Ovary (tissue), 9 donors: Measurements from ENCODE around the gene IGFBP1. TPM values are rescaled to one million over a fixed set of nuclear protein-coding genes. Genes with fewer than 3 reads are reported as not detected.

ENCODE experiments used
- DNase-seq, 5 donors: peaks; one replicate each; pipeline ENCODE4 v3.0.0-alpha.2; 2019 to 2020
- H3K27ac ChIP-seq, 2 donors: fragments of 200-600 bp; one replicate each; pipeline versions ENCODE4 v1.5.1 to v1.8.0; 2019 to 2022
- H3K27me3 ChIP-seq: fragments of 200-600 bp; one replicate; pipeline ENCODE4 v1.8.0; 2022
- H3K36me3 ChIP-seq: fragments of 200-600 bp; sonication (generic); one replicate; pipeline ENCODE4 v1.5.1; 2019
- H3K4me1 ChIP-seq: one replicate; pipeline ENCODE4 v1.8.1; 2013; ENCODE audit warnings: mild to moderate bottlenecking, moderate library complexity; ENCODE audit not compliant: insufficient read depth
- H3K4me3 ChIP-seq: fragments of 200-600 bp; sonication (generic); one replicate; pipeline ENCODE4 v1.5.1; 2017
- H3K9me3 ChIP-seq, 2 donors: fragments of 200-600 bp in 1 of 2; sonication (generic) in 1 of 2; one replicate each; pipeline versions ENCODE4 v1.5.1 to v1.8.1; 2013 to 2019; ENCODE audit warnings: mild to moderate bottlenecking in 1 of 2, moderate library complexity in 1 of 2
- EP300 ChIP-seq: sonication (generic); formaldehyde crosslinking; IDR thresholded peaks from one replicate; pipeline ENCODE4 v1.6.1; 2017; ENCODE audit warnings: antibody characterized with exemption
- POLR2A ChIP-seq: fragments of 450-650 bp; IDR thresholded peaks from one replicate; pipeline ENCODE4 v1.6.1; 2017; ENCODE audit warnings: antibody characterized with exemption, mild to moderate bottlenecking, moderate library complexity
- WGBS, 3 donors: extraction: QIAGEN DNeasy Blood & Tissue Kit in 1 of 3; methylation state at CpG; one replicate each; pipeline versions ENCODE4 v1.1.5 to v1.1.7; 2013 to 2017; 5-methylcytosine and 5-hydroxymethylcytosine counted together
- intact Hi-C, 4 donors: fragments of 100-400 bp; cut with DNase I; formaldehyde crosslinking; loops; one replicate each; pipeline versions ENCODE4 v1.11.0 to v1.15.1; 2022 to 2023
- polyA plus RNA-seq, 2 donors: library from polyadenylated mRNA; stranded (reverse); fragments of 200-250 nt in 1 of 2; fragments of 350-450 nt in 1 of 2; fragmentation: Illumina TruSeq in 1 of 2; extraction: RNeasy Lipid Tissue Mini Kit (QIAGEN cat#74804) in 1 of 2; gene quantifications; one replicate each; pipeline ENCODE4 v1.2.3, GENCODE V29; 2013 to 2014
- total RNA-seq, 7 donors: library from RNA; depleted of rRNA in 2 of 7; stranded (reverse); fragments of >200 nt in 2 of 7; fragmentation: NEBNext Ultra II Directional in 3 of 7; extraction: Animal tissue kit (Norgen Biotek cat#: 25700) in 3 of 7; gene quantifications; one replicate each; pipeline versions ENCODE4 v1.1.0 to v1.2.4, GENCODE V29; 2016 to 2023
- TF ChIP-seq, protein P1 (sequence below), 3 donors: fragments of 450-650 bp in 2 of 3; fragments of 200-600 bp in 1 of 3; IDR thresholded peaks; one replicate each; pipeline versions ENCODE4 v1.5.1 to v1.8.0; 2016 to 2022; ENCODE audit warnings: antibody characterized with exemption in 3 of 3, mild to moderate bottlenecking in 1 of 3
- donor health status: DM: no; HTN: no; CAD: no; lungs with moderate emphysema.
- donor health status: DM: no; HTN: no; CAD: no.
- donor health status: Bipolar disorder and iron deficiency.
- donor health status: DM: yes; HTN: yes; CAD: no.
- donor health status: DM: no; HTN: no; CAD: no.
- donor health status: DM: yes; HTN: yes; CAD: no.

The IGFBP1 gene
- total and polyA plus RNA-seq, 9 donors, result 1.1 to 197 (median 3.7) TPM; not detected in 1

GRCh38 chr7:45863715-45864114, 24.6 kb upstream of the IGFBP1 start:
- 60 to 68% (median 67%) methylated on average over 8 to 9 of the region's 9 CpGs for WGBS, 3 donors
- TF ChIP-seq EP300 (no peak), POLR2A (no peak)
- TF ChIP-seq, protein P1, sequence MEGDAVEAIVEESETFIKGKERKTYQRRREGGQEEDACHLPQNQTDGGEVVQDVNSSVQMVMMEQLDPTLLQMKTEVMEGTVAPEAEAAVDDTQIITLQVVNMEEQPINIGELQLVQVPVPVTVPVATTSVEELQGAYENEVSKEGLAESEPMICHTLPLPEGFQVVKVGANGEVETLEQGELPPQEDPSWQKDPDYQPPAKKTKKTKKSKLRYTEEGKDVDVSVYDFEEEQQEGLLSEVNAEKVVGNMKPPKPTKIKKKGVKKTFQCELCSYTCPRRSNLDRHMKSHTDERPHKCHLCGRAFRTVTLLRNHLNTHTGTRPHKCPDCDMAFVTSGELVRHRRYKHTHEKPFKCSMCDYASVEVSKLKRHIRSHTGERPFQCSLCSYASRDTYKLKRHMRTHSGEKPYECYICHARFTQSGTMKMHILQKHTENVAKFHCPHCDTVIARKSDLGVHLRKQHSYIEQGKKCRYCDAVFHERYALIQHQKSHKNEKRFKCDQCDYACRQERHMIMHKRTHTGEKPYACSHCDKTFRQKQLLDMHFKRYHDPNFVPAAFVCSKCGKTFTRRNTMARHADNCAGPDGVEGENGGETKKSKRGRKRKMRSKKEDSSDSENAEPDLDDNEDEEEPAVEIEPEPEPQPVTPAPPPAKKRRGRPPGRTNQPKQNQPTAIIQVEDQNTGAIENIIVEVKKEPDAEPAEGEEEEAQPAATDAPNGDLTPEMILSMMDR (IDR thresholded peaks at IDR 0.05), result no peak
- Histone ChIP-seq H3K27ac (no peak overlapping the region), H3K4me1 (no peaks in the 10 kb centered on the region), H3K4me3 (no peak overlapping the region), H3K9me3 (no peaks in the 10 kb centered on the region), H3K27me3 (no peaks in the 10 kb centered on the region), H3K36me3 (no peaks in the 10 kb centered on the region)
- no peak for DNase-seq
- intact Hi-C loops, result no loop called here

DNA sequence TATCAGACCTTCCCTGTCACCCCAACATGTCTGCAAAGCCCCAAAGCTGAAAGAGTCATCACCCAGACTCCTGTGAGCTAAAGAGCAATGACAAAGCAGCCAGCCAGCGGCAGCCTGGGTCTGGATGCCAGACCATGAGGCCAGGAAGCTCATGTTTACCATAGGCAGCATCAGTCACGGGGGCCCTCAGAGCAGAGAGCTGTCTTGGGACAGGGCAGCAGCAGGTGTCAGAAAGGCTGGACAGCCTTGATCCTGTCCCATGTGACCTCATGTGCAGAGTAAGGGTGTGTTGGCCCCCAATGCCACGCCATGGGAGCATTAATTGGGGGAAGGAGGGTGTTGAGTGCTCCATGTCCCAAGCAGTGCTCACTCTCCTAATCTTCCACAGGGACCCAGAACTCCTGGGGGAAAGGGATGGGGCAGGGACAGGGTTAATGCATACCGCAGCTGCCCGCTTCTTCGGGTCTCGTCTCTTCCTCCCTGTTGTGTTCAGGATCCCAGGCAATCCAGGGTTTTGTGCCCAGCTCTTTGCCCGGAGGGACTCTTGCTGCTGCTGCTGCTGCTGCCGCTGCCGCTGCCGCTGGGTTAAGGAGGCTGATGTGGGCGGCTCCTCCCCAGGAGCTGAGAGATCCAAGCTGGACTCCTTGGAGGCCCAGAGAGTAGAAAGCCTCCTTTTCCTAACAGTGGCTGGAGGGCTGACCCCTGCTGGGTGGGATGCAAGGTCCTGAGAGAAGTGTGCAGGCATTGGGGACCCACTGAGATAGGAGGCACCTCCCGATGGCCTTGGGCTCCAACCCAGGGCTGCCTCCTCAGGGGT, 22.5 kb upstream of the IGFBP1 start:
- DNase-seq, result no peak
- TF ChIP-seq, protein P1 (IDR thresholded peaks at IDR 0.05), result no peak
- TF ChIP-seq EP300 (no peak), POLR2A (no peak)
- no peaks in the 10 kb centered on the region for H3K27me3 ChIP-seq
- intact Hi-C loops, result no loop called here
- no peaks in the 10 kb centered on the region for H3K4me1 ChIP-seq
- no peak overlapping the region for H3K27ac ChIP-seq
- WGBS, 3 donors, result 57 to 71% (median 62%) methylated on average over 13 of the region's 13 CpGs
- H3K9me3 ChIP-seq, result no peaks in the 10 kb centered on the region
- no peak overlapping the region for H3K4me3 ChIP-seq
- H3K36me3 ChIP-seq, result no peaks in the 10 kb centered on the region

DNA sequence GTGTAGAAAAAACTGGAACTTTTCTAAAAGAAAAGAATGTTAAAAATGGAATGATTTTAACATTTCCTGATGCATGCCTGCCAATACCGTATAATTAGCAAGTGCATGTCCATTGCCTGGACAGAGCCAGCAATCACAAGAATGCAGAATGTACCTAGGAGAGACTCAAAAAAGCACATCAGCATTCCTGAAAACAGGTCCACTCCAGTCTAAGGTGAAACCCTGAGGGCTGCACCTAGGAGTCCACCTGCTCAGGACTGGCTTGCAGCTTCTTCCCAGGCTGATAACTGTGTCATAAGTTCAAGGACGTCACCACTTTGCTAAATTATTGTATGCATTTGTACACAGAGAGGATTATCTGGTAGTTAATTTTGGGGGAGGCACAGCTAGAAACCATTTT, 20.8 kb upstream of the IGFBP1 start:
- H3K4me3 ChIP-seq, result no peak overlapping the region
- H3K27ac ChIP-seq, result no peak overlapping the region
- no peaks in the 10 kb centered on the region for H3K27me3 ChIP-seq
- DNase-seq, result no peak
- H3K4me1 ChIP-seq, result no peaks in the 10 kb centered on the region
- WGBS, 3 donors, result 48 to 62% (median 51%) methylated on average over 2 of the region's 2 CpGs
- H3K9me3 ChIP-seq, result no peaks in the 10 kb centered on the region
- intact Hi-C loops, result no loop called here
- TF ChIP-seq EP300 (no peak), POLR2A (no peak)
- TF ChIP-seq, protein P1 (IDR thresholded peaks at IDR 0.05), result no peak
- no peaks in the 10 kb centered on the region for H3K36me3 ChIP-seq

DNA sequence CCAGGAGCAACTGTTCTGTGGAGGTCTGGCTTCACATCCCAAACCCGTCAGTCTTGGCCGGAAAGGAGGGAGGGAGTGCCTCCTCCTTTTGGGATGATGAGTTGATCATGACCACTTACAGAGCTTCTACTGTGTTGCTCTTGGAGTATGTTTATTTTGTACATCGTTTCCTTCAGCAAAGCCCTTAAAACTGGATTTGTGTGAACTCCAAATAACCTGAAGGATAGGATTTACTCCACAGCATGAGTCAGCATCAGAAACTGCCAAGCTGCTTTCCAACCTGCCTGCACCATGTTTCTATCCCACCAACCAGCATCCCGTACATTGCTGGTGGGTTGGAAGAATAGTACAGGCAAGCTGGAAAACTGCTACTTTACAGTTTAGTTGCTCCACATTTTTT, 18.9 kb upstream of the IGFBP1 start:
- WGBS, 3 donors, result 58 to 74% (median 70%) methylated on average over 4 of the region's 4 CpGs
- Histone ChIP-seq H3K27ac (no peak overlapping the region), H3K27me3 (no peaks in the 10 kb centered on the region), H3K4me1 (no peaks in the 10 kb centered on the region), H3K36me3 (no peaks in the 10 kb centered on the region), H3K4me3 (no peak overlapping the region), H3K9me3 (no peaks in the 10 kb centered on the region)
- TF ChIP-seq POLR2A (no peak), EP300 (no peak)
- TF ChIP-seq, protein P1 (IDR thresholded peaks at IDR 0.05), result no peak
- intact Hi-C loops, result no loop called here
- DNase-seq, result no peak
